ENCODE results near the gene MSI2. TPM values are rescaled to one million over a fixed set of nuclear protein-coding genes. Genes with fewer than 3 reads are reported as not detected.

Gene MSI2
- total RNA-seq, 1 experiment from 2014 or later = 29.5 TPM

DNA sequence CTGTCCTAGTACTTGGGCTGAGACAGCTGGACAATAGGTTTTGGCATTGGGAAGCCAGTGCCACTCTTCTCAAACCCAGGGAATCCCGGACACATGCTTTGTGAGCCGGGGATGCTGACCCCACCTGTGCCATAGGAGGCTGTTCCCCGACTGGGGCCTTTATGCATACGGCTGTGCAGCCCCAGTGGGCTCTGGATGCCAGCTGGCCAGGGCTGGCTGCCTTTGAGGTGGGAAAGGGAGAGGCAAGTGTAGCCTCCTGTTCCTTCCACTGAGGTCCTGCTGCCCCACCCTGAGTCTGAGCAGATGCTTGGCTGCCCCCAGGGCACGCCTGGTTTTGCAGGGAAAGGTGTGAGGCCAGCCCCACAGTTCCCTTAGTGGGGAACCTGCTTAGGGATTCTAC lies 383.1 kb downstream of the MSI2 start:
- no peak for DNase-seq (ENCODE audit: extremely low read depth, low read depth)

DNA sequence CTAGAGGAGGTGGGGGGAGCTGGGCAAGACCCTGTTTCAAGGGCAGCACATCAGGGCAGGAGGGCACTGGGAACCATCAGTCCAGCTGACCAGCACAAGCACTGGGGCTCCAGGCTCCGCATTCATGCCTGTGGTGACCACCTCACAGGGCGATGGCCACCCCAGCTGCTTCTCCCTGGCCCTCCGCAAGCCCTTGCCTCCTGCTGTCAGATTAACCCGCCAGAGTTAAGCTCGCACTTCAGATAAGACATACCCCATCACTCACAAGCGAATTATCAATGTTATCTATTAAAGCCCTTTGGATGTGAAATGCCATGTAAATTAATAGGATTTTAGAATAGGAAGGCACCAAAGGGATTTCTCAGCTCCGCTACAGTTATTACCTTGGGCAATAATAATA lies 383.8 kb downstream of the MSI2 start:
- no peak for DNase-seq (ENCODE audit: extremely low read depth, low read depth)

DNA sequence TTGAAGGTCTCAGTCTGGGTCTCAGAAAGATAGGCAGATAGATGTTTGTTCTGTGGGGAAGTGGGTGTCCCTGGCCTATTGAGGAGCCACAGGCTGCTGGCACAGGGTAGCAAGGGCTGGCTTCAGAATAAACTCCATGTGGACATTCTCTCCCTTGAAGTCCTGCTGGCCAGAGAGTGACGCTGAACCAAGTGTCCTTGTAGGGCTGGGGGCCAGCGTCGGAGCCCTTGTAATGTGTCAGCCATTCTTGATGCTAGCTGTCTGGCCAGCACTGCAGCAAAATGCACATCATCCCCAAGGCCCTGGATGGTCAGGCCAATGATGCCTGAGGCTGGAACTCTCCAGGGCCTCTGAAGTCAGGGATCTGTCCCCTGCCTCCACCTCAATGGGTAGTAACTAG lies 385.4 kb downstream of the MSI2 start:
- DNase-seq (ENCODE audit: extremely low read depth, low read depth) = no peak

DNA sequence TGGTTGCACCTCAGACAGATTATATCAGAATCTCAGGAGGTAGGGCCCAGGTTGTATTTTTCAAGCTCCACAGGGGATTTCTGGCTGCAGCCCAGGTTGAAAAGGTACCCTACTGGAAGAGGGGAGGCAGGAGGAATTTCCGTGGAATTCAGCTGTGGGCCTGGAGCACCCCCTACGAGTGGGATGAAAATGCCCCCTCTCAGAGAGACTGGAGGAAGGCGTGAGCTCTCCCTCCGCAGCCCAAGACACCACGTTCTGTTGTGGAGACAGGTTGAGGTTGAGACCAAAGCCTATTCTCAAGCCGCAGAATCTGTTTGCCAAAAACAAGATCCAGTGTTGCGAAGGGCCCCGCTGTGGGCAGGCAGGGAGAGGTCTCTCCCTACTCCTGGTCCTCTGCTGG lies 386.7 kb downstream of the MSI2 start:
- DNase-seq (ENCODE audit: extremely low read depth, low read depth) = no peak

DNA sequence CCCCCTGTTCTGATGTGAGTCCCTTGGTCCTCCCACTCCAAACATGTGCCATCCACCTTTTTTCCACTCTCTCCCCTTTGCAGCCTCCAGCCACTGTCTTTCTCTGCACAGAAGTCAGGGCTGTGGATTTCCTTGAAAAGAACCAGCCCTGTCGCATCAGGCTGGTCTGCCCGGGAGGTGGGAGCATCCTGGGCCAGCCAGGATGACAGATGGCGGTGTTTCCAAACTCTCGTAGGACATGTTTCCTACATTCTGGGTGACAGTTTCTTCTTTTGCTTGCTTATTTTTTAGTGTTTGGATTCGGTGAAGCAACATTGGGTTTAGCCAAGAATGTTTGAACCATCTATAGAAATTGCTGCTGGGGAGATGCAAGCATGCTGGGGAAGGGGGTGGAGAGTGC lies 388.0 kb downstream of the MSI2 start:
- no peak for DNase-seq (ENCODE audit: extremely low read depth, low read depth)

DNA sequence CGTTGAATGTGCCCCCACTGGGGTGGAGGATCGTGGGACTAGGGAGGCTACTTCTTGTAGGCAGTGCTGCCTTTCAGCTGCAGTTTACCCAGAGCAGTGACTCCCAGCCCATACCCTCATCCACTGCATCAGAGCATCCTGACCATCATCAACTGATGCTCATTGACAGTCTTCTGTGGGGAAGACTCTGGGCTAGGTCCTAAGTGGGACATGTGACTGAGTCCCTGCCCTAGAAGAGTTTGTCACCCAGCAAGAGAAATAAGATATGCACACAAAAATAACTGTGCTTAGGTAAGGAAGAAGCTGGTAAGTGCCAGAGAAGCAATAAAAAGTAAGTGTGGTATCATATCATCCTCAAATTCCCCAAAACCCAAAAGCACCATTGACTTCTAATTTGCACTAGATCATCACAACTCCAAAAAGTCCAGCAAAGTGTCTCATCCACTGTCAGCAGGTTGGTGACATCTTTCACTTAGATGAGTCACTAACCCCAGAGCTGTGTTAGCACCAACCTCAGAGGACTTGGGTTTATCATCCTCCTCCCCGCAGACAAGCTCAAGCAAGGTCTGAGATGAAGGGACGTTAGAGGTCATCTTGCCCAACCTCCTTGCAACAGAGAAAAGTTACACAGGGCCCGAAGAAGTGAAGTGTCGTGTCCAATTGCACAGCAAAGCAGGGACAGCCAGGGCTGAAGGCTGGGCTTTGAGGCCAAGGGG lies 389.8 kb downstream of the MSI2 start:
- DNase-seq (ENCODE audit: extremely low read depth, low read depth) = no peak

DNA sequence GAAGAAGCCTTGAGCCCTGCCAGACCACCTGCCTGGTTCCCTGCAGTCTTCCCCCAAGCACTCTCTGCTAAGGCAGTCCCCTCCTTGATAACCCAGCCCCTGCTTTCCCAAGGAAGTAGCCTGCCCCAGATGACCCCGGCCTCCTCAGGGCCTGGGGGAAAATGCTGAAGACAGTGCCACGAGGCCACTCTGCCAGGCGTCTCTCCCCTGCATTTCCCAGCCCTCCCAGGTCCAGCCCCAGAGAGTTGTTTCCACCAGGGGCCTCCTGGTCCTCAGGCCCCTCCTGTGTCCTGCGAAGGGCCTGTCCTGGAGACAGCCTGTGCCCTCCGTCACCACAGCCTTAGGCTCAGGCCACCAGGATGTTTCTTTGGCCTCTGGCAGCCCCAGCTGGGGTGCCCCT lies 392.4 kb downstream of the MSI2 start:
- no peak for DNase-seq (ENCODE audit: extremely low read depth, low read depth)

DNA sequence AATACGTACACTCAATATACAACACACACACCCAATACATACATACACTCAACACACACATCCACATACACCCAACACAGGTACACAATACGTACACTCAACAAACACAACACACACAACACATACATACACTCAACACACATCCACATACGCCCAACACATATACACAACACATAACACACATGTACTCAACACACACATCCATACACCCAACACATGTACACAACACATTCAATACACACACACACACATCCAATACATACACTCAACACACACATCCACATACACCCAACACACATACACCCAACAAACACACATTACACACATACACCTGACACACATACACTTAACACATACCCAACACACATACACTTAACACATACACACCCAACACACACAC lies 392.9 kb downstream of the MSI2 start:
- DNase-seq (ENCODE audit: extremely low read depth, low read depth) = no peak

DNA sequence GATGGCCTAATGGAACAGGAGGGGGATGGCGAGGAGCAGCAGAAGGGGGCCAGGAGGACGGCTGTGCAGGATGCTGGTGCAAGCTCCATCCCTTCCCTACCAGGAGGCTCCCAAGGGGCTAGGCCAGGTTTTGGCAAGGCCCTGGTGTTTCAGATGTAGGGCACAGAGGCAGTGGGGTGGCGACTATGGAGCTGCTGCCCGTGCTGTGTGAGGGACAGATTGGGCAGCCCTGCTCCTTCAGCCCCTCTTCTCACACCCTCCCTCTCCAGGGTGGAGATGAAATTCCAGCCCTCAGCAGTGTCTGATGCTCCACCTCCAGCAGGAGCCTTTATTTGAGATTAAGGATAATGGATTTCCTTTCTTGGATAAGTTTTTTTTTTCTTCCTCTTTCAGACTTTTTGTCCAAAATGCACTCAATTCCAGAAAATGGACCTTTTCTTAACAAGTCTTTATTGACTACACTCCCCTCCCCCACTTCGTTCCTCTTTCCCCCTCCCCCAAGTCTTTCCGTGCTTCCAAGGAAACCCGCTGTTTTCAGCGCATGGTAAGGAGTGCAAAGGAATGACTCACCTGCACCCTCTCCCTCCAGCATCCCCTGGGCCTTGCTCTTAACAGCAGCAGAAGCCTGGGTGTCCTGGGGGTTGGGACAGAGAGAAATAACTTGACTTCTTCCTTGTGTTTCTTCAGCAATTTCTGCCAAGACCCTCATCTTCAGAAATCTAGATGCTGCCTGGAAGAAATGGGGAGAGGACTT lies 393.6 kb downstream of the MSI2 start:
- DNase-seq (ENCODE audit: extremely low read depth, low read depth) = no peak

DNA sequence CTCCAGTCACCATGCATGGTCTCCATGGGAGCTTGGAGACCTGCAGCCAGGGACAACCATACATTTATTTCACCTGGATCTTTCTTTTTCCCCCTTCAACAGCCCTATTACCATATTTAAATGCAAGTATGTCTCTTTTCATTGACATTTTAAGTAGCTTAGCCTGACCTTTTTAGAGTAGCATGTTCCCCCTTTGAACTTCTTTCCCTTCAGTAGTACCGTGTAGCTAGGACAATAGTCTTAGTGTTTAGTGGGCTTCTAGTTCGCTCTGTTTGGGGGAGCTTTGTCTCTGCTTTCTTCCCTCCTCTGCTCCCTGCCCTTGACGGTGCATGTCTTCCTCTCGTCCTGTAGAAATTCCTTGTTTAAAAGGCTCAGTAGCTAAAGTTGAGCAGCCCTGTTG lies 394.2 kb downstream of the MSI2 start:
- no peak for DNase-seq (ENCODE audit: extremely low read depth, low read depth)

DNA sequence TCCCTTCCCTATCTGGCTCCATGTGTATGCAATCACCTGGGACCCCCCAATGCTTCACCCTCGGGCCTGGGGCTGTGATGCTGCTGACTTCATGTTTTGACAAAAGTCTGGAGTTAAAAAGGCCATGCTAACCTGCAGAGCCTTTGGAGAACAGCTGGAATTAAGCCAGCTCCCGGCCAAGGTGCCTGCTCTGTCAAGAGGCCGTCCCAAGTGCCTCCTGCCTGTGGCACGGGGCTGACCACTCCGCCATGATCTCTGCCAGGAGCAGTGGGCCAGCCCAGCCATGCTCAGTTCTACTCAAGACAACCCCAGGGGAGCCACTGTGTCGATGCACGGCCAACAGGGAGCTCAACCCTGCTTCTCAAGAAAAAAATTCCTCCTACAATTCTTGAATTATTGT lies 395.1 kb downstream of the MSI2 start:
- DNase-seq (ENCODE audit: extremely low read depth, low read depth) = no peak

DNA sequence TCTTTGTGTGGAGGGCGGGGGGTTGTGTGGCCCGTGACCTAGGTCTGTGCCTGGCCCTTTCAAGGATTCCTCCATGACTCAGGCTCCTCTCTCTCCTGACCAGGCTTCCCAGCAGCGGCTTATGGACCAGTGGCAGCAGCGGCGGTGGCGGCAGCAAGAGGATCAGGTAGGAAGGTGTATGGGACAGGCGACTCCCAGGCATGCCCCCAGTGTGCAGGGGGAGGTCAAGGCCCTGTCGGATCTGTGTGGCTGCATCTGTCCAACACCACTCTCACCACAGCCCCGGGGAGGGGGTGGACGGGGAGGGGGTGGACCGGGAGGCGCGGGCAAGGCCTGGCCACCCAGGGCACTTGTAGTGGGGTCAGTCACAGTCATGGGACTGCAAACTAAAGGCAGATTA lies 395.7 kb downstream of the MSI2 start:
- DNase-seq (ENCODE audit: extremely low read depth, low read depth) = no peak

DNA sequence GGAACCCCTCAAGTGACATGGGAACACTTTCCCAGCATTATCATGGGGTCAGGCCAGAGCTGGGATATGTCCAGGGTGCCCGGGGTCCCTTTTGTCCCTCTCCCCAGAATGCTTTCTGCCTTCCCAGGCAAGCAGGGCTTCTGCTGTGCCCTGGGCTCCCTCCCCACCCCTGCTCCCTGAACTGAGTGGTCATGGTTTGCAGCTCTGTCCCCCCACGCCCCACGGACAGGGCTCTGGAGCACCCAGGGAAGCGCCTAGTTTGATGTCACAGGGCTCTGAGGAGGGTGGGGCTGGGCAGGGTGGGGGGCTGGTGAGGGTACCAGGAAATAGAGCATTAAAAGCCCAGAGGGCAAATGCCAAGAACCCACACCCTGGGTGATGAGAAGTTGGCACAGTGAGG lies 396.5 kb downstream of the MSI2 start:
- no peak for DNase-seq (ENCODE audit: extremely low read depth, low read depth)

DNA sequence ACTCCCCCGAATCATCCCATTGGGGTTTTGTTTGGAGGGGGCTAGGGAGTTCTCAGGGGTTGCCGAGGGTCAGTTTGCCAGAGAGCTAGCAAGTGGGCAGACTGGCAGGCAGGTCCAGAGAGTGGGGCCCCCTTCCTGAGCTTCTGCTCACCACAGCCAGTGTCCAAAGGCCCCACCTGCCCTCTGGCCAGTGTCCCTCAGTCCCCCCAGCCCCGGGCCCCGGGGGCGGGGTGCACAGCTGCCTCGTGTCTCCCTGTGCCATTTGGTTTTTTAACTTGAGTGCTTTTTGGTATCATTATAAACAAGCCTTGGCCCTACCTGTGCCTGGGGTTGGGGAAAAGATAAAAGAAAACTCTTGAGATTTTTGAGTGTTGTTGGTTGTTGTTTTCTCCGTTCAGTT lies 397.0 kb downstream of the MSI2 start:
- DNase-seq (ENCODE audit: extremely low read depth, low read depth) = no peak

DNA sequence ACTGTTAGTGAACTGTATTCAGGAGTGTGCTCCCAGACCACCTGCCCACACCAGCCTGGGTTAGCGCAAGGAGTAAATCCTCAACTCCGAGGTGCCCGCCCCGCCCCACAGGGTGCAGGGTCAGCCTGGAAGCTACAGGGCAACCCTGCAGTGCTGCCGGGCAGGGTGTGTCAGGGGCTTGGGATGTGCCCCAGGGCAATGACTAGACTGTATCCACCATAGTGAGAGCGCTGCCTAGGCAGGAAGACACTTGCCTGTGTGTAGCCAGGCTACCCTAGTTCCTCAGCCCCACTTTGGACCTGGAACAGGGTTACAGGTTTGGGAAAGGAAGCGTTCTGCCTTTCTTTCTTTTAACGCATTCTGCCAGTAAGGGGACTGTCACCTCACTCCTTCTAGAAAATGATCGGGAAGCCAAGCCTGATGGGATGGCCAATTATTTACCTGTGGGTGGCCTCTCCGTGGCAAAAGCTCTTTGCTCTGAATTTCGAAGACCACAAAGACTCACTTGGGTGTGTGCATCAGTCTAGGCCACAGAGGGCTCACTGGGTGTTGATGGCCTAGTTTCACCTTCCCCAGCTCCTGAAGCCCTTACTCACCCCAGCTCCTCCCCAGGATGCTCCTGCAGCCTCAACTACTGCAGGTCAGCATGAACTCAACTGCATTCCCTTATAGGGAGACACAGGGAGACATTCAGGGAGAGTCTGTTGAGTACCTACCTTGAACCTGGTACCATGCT lies 397.9 kb downstream of the MSI2 start:
- DNase-seq (ENCODE audit: extremely low read depth, low read depth) = no peak

DNA sequence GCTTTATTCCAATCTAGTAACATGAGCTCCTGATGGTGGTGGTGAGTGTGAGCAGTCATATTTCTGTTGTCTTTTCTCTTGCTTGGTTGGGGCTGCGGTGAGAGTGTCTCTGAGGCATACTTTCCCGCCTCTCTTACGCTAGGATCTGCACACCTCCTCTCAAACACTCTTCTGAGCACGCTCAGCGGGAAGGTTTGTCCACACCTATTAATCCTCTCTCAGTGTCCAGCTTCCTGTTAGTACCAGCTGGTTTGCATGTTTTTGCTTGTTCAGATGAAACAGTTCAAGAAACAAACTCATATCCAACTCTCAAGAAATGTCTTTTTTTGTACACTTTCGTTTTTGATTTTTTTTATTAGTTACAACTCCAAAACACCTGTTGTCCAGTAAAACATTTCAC lies 399.2 kb downstream of the MSI2 start:
- DNase-seq (ENCODE audit: extremely low read depth, low read depth) = no peak

DNA sequence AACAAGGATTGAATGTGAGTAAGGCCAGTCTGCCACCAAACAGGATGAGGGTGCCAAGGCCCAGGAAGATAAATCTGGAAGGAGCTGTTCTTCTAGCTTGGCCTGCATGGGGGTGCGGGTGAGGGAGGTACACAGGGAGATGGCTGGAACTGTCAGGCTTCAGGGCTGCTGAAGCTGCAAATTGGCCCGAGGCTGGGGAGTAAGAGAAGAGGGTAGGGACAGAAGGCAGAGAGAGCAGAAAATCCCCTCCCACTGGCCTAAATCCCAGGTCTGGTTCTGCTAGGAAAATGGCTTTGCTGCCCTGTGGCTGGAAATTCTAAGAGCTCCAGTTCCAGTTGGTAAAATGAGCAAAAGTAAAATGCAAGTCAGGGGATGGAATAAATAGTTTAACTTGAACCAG lies 400.9 kb downstream of the MSI2 start:
- DNase-seq (ENCODE audit: extremely low read depth, low read depth) = no peak

DNA sequence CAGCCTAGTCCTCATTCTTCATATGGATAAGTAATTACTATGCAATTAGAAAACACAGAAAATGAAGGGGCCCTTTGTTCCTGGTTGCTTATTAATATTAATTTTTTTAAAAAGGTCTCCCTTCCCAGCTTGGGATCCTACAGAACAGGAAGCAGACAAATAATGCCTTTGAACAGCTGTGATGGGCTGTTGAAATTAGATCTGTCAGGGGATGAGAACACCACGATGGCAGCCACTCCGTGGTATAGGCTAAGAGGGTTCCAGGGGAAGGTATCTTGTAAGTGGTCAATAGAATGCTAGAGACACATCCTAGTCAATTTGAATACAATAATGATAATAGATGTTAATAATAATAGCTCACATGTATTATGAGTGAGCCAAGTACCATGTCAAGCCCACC lies 405.7 kb downstream of the MSI2 start:
- no peak for DNase-seq (ENCODE audit: extremely low read depth, low read depth)

DNA sequence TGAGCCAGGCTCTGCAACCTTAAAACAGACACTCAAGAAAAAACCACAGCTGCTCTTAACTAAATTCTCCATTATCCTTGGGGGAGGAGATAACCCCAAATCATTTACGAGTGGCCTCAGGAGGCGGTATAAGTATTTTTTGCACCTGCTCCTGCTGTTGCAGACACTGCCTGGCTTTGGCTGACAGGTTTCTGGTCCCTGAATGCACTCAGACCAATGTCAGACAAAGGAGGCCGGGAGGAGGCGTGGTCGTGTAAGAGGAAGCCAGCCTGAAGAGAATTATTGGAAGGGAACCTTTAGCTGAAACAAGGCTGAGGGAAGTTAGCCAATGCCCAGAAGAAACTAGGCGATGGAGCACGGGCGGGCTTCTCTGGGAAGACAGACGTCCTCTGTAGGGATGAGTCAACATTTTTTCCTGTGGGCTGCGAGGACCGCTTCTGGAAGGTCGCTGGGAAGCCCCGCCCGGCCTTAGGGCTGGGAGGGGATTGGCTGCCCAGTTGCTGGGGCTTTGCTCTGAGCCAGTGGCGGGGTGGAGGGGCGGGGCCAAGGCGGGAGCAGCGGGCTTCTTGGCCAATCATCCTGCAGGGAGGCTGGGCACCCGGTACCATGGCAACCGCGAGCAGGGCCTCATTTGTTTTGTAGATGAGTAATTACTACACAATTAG lies 406.5 kb downstream of the MSI2 start:
- DNase-seq (ENCODE audit: extremely low read depth, low read depth) = peak; percentile 88

DNA sequence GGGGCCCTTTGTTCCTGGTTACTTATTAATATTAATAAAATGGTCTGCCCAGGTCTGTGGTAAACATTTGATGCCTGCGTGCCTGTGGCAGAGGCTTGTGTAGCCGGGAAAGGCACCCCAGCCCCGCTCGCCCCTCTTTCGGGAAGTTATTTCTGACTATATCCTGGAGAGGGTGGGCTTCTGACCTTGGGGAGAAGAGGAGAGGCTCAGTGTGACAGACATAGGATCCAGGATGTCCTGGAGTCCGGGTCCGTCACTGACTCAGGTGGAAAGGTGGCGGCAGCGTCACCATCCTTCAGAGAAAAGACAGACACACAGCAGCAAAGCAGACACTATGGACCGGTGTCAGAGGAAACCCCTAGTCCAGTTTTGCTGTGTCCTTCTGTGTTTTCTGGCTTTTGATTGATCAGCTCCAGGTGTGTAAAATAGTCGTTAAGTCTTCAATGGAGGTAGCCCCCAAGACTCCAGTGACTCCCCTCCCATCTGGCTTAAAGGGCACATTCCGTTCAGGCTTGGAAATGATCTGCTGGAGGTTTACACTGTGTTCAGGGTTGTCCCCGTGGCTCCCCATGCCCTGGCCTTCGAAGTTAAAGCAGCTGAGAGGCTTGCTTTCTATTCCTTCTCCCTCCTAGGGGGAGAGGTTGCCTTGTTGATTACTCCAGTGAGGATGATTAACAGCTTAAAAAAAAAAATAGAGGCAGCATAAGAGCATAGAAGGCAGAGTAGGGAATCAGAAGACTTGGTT lies 407.2 kb downstream of the MSI2 start:
- no peak for DNase-seq (ENCODE audit: extremely low read depth, low read depth)

DNA sequence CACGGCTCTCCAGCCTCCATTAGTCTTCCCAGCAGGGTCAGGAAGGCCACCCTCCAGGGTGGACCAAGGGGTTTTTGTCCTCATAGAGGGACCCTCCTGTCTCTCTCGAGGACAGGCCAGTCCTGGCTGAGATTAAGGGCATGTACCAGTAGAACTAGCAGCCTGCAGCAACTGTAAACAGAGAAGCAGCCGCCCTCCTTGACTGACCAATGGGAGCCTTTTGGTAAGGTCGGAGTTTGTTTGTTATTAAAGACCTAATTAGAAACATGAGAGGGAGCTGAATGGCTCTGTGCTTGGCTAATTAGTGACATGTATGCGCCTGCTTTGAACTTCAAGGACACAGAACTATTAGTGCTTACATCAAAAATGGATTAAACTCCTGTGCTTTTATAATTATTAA lies 408.8 kb downstream of the MSI2 start:
- DNase-seq (ENCODE audit: extremely low read depth, low read depth) = no peak
